NCI-H2107 treated with DMSO at 0.1 percent for 48 hours (cell line): ENCODE results near the gene BCL7A.
"Not testable (repeated sequence)": the region's sequence is repeated elsewhere in the genome, so short reads cannot be mapped to it uniquely, and the experiment has no call there.

Experiments
- DNase-seq: peaks from one replicate; lab custom pipeline; 2025; ENCODE audit not compliant: unreplicated experiment; lab: John Stamatoyannopoulos, UW

BCL7A gene

DNA sequence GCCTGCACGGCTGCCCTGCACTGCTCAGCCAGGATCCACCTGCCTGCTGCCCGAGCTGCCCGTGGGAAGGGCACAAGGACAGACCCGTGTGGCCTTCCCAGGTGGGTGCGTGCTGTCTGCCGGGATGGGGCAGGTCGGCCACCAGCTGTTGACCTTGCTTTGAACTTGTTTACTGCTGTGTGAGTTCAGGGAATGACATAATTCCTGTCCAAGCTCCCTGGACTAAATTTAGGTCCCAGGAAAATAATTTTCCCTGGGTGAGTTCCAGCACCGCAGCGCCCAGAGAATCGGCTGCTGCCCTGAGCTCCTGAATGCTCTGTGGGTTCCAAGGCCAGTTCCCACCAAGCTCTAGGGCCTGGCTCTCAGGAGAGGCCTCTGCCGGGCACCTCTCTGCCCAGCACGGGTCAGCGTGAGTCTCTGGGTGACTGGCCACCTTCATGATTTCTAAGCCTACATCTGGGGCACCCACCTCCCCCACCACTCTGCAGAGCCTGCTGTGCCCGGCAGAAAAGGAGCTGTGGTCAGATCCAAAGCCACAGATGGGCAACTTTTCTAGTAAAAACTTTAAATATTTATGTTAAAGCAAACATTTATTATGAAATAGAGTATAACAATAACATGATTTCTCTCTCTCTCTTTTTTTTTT, 29.7 kb downstream of the BCL7A start:
- no peak for DNase-seq

DNA sequence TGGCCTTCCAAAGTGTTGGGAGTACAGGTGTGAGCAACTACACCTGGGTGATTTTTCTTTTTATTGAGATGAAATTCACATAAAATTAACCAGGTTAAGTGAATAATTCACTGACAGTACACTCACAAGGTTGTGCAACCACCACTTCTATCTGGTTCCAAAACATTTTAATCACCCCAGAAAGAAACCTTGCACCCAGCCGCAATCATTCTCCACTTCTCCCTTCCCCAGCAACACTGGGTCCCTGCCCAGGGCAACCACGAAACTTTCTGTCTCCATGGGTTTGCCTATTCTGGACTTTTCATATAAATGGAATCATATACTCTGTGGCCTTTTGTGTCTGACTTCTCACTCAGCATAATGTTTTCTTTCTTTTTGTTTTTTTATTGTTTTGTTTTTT, 30.6 kb downstream of the BCL7A start:
- DNase-seq: no peak

DNA sequence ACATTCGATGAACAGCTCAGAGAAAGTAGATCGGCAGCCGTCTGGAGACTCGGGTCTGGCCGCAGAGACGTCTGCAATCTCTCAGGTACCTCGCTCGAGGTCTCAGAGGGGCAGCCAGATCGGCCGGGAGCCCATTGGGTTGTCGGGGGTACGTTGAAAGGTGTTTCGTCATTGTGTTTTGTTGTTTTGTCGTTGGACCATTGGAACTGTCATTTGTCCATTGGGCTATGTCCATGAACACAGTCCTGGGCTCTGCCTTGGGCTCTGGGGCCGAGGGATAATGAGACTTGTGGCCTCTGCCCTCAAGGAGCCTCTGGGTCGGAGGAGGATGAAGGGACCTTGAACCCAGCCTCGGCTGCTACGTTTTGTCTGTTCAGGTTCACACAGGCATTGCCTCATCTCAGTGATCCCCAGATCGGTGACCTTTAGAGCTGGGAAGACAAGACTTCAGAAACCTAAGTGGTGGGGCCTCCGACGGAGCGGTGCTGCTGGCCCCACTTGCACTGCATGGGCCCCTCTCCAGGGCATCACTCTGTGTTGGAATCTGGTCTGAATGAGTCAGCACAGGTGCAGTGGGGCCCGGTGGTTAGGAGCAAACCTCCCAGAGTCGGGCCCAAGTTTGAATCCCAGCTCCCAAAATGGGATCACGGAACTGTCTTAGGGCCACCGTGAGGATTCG, 33.3 kb downstream of the BCL7A start:
- DNase-seq: no peak

DNA sequence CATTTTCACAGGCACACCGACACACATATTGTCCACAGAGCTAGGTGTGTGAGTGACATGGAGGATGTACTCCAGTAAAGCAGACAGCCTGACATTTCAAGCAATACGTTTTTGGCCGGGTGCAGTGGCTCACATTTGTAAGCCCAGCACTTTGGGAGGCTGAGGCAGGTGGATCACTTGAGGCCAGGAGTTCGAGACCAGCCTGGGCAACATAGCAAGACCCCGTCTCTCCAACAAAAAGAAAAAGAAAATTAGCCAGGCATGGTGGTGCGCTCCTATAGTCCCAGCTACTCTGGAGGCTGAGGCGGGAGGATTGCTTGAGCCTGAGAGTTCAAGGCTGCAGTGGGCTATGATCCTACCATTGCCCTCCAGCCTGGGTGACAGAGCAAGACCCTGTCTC, 34.7 kb downstream of the BCL7A start:
- DNase-seq: not testable (repeated sequence)

DNA sequence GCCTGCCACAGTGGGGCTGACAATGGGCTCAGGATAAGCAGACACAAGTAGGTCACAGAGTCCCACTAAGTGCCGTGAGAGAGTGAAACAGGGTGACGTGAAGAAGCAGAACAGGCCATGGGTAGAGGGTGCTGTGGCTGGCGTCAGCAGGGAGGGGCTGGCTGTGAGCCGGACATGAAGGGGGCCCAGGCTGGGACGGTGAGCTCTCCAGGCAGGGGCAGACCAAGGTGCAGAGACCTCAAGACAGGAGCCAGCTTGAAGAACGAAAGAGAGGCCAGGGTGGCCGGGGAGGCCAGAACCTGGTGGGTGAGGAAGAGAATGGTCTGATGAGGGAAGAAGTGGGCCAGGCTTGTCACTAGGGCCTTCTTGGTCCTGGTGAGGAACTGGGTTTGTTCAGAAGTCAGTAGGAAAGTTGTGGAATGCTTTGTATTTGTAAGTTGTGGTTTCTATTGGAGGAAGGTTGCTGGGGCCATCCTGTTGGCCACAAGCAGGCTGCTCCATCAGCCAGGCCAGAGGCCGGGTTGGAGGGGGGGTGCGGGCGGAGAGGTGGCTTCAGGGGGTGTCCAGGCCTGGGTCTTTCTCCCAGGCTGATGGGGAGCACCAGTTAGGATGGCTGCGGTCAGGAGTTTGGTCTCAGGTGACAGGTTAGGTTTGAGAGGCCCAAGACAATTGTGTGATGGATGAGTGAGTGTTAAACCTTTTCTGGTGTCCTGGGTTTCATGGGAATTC, 35.5 kb downstream of the BCL7A start:
- DNase-seq: no peak

DNA sequence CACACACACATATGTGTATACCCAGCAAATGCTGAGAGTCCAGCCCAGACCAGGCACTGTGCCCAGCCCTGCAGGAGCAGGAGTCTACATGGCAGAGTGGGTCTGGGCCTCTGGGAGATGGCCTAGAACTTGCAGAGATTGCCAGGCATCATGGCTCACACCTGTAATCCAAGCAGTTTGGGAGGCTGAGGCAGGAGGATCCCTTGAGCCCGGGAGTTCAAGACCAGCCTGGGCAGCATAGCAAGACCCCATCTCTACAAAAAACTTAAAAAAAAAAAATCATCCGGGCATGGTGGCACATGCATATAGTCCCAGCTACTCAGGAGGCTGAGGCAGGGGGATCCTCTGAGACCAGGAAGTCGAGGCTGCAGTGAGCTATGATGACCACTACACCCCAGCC, 36.1 kb downstream of the BCL7A start:
- no peak for DNase-seq

DNA sequence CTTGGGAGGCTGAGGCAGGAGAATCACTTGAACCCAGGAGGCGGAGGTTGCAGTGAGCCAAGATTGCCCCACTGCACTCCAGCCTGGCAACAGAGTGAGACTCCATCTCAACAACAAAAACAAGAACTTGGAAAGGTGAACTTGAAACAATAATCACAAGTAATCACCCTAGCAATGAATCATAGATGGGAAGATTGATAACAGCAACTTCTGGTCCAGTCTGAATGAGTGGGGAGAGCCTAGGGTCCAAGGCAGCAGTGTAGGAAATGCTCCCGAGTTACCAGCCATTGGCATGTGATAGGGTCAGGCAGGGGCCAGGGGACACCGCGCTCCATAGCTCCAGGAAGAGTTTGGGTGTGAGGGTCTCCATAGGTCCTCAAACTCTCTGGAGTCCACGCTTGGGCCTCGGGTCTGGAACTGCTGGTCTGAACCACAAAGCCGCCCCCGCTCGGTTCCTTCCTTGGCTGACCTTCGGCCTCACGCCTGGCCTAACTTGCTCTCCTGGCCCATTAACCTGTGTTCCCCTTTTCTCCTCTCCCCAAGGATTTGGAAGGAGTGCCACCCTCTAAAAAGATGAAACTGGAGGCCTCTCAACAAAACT, 37.0 kb downstream of the BCL7A start:
- DNase-seq: no peak

DNA sequence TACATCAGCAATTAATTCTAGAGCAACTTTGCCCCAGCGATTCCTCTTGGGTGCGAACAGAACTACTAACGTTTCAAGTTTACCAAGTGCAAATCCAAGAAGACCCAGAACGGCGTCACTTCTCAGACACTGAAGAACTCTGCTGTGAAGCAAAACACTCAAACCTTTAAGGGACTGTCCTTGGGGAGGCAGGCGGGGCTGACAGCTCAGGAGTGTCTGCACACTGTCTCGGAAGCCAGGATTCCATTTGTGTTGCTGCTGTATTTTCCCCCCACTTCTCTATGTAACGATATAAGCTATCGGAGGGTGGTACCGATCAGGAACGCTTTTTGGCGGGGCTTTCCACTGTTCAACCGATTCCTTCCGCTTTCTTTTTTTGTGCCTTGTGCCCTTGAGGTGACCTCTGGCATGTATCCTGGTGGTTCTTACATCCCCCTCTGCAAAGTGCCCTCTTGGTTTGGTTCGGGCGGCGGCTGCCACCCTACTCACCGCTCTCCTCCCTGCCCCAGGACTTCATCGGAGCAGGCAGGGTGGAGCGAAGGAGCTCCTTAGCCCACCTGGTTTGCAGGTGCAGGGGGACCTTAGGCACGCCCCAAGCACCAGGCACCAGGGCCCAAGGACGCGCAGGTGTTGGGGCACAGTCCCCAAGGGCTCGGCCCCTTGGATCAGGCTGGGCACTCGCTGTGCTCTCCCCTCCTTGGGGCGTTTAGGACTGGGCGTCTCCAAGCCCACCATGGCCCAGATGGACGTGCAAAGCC, 37.7 kb downstream of the BCL7A start:
- no peak for DNase-seq

DNA sequence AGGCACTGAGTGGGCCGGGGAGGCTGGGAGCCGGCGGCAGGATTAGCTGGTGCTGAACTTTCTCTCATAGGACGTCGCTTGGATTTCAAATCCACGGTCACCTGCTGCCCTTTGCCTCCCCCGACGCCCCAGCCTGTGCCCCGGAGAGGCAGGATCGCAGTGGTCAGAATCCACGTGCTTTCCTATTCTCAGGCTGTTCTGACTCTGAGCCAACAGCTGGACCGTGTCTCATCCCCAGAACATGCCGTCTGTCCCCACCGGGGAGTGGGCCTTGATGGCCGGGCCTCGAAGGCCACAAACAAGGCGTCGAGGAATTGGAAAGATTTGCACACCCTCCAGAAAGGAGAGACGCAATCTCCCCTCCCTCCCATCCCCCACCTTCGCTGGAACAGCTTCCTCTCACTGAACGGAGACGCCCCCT, 38.4 kb downstream of the BCL7A start:
- no peak for DNase-seq

DNA sequence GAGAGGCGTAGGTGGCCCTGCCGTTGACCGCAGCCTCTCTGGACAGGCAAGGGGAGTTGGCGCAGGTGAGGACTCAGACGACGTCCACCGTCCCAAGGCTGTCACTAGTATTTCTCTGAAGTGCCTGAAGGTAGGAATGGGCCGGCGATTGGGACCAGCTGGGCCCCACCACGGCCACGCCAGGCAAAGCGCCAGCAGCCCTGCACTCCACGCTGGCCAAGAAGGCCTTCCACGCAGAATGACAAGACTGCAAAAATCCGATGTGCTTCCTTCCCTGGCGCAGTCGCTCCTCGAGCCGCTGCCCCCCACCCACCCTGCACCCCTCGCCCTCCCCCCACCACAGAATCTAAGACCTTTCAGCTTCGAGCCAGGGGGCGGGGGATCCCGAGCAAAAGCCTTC, 39.6 kb downstream of the BCL7A start:
- no peak for DNase-seq

DNA sequence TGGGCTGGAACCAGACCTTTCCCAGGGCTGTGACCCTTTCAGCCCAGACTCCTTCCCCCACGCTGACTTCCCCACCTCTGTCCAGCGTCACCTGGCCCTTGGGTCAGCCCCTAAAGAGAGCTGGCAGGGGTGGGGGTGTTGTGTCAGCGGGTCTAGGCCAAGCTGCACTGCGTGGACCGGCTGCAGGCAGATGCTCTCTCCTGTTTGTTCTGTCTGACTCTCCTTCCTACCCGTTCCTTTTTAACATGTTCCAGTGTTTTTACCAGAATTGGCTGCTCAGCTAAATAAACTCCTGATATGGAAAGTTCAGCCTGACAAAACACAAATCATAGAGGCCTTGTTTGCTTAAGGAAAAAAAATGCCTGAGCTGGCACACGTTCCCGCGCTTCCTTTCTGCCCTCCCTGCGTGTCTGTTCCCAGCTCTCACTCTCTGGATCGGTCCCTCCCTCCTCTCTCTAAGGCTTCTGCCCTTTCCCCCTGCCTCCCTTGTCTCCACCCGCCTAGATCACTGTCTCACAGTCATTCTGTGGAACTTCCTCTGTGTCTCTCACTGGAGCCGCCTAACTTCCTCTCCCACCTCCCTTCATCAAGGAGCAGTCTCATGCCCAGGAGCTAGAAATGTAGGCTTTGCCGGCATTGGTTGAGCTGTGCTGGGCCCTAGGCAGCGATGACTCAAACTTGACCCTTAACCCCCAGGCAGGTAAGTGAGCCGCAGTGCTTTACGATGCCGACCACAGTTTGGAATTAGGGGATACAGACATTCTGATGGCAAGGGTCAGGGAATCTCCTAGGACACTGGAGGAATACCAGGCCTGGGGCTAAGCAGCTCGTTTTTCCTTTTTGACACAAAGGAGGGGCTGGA, 41.4 kb downstream of the BCL7A start:
- no peak for DNase-seq

DNA sequence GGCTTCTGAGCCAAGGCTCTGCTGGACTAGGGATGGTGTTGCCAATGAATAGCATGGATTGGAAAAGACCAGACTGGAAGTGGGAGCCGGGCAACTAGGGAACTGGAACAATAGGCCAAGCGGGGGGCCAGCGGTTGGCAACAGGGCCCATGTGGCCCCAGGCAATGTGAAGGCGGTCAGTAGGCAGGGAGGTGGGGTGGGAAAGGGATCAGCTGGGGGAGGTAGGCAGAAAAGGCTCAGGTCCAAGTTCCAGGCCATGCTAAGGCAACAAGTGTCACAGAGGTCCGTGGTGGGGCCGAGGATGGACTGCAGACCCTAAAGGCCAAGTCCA, 42.0 kb downstream of the BCL7A start:
- no peak for DNase-seq

DNA sequence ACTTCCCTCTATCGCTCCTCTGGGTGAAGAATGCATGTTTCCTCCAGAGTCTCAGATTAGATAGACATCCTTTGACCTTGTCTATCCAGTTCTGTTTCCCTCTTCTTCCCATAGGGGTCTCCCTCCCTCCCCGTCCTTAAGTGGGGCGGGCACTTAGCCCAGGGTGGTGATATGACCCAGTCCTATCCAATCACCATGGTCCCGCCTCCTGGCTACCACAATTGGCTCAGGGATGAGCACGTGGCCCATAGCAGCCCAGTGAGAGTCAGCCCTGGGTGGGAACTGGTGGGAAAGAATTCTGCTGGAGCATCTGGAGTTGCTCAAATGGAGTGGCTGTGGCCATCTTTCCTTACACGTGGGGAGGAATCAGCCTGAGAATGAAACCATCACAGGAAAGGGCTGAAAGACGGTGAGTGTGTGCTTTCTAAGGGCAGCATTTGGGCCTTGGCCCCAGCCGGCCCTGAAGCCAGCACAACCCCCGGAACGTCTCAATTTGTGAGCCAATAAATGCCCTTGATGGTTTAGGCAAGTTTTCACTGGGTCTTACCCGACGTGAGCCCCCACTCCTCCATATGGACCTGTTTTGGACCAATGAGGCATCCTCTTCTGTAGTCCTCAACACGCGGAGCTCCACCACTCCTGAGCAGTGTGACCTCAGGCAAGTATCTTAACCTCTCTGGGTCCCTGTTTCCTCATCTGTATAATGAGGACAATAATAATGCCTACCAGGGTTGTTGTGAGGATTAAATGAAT, 42.5 kb downstream of the BCL7A start:
- DNase-seq: peak; percentile 42

DNA sequence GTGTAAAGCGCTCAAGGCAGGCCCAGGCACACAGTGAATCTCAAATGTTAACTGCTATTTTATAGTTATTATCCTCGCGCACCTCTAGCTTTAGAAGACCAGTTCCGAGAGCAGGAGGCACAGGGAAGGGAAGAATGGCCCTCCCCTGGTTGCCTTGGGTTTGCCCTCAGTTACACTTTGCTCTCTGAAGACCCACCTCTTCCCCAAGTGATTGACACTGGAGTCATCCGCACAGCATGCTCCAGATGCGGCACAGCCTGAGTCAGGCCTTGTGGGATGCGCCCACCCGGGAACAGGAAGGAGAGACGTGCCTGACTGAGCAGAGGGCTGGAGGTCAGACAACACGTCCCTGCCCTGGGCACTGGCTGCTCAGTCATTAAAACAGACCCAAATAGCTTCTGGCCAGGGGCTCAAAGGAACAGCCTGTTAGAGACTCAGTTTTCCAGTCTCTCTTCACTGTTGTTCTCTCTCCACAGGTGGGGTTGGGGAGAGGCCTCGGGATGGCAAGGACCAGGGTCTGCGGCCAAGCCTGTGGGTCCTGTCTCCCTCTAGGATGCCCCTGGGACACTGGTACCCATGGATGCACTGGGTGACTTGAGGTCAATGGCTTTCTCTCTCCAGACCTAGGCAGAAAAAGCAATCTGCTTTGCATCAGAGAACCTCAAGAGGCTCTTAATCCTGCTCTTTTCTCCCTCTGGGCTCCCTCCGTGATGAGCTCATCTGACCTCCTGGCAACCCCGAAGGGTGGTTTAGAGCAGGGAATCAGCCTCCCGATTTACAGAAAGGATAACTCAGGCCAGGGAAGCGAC, 43.3 kb downstream of the BCL7A start:
- DNase-seq: peak; percentile 75

DNA sequence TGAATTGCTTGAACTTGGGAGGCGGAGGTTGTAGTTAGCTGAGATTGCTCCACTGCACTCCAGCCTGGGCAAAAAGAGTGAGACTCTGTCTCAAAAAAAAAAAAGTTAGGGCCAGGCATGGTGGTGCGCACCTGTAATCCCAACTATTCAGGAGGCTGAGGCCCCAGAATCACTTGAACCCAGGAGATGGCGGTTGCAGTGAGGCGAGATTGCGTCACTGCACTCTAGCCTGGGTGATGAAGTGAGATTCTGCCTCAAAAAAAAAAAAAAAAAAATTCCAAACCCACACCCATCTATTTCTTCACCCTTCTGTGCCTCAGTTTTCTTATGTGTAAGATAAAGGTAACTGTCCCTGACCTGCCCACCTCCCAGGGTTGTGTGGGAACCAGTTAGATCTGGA, 45.9 kb downstream of the BCL7A start:
- DNase-seq: no peak

DNA sequence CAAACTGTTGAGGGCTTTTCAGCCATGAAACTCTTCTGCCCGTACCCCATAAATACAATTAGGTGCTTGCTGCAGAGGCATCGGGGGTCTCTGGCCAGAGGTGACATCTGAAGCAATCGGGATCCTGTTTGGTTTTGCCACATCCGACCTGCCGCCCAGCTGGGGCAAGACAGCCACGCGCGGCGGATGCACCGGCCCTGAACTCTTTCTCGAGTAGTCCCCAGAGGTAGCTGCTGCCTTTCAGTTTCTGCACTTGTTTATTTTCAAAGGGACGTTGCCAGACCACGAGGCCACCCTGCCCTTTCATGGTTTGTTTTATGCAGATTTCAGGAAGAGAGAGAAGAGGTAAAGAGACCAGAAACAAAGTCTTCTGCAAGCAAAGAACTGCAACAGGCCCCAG, 46.3 kb downstream of the BCL7A start:
- peak; percentile 29 for DNase-seq

DNA sequence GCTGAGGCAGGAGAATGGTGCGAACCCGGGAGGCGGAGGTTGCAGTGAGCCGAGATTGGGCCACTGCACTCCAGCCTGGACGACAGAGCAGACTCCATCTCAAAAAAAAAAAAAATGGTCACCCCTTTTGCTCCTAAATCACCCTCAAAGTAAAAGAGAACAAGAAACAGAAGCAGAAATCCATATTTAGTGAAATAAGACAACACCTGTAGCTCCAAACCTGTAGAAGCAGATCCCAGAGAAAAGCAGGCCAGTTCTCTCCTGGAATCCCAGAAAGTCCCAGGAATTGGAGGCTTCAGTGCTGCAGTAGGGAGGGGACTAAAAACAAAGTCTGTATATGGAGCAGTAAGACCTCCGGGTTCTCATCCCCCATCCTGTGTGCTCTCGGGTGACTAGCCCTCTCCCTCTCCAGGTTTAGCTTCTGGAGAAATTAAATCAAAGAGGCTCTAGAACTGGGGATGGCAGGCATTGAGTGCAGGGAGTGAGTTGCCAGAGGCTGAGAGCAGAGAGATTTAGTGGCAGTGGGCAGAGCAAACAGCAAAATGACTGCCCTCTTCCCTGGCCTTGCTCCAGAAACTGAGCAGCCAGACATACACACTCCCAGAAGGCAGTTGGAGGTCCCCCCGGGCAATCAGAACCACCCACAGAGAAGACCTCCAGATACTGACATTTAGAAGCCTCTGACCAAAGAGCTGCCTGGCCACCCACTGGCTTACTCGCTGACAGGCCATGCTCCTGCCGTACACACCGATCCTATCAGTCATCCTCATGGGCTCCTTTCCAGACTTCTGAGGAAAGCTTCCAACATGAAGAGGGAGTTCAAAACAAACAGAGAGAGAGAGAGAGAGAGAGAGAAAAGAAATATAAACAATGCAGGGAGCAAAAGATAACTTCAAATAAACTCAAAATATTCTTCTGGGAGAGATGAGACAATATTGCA, 50.6 kb downstream of the BCL7A start:
- no peak for DNase-seq

DNA sequence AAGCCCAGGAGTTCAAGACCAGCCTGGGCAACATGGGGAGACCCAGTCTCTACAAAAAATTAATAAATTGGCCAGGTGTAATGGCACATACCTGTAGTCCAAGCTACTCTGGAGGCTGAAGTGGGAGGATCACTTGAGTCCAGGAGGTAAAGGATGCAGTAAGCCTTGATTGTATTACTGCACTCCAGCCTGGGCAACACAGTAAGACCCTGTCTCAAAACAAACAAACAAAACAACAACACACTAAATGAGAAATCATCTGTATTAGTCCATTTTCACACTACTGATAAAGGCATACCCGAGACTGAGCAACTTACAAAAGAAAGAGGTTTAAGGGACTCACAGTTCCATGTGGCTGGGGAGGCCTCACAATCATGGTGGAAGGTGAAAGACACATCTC, 52.1 kb downstream of the BCL7A start:
- no peak for DNase-seq
